Measurements from ENCODE around the gene FAM50A. TPM values are rescaled to one million over a fixed set of nuclear protein-coding genes. Genes with fewer than 3 reads are reported as not detected.

Gene FAM50A
- total RNA-seq, 1 donor from 2014 or later, result 77.5 TPM

DNA sequence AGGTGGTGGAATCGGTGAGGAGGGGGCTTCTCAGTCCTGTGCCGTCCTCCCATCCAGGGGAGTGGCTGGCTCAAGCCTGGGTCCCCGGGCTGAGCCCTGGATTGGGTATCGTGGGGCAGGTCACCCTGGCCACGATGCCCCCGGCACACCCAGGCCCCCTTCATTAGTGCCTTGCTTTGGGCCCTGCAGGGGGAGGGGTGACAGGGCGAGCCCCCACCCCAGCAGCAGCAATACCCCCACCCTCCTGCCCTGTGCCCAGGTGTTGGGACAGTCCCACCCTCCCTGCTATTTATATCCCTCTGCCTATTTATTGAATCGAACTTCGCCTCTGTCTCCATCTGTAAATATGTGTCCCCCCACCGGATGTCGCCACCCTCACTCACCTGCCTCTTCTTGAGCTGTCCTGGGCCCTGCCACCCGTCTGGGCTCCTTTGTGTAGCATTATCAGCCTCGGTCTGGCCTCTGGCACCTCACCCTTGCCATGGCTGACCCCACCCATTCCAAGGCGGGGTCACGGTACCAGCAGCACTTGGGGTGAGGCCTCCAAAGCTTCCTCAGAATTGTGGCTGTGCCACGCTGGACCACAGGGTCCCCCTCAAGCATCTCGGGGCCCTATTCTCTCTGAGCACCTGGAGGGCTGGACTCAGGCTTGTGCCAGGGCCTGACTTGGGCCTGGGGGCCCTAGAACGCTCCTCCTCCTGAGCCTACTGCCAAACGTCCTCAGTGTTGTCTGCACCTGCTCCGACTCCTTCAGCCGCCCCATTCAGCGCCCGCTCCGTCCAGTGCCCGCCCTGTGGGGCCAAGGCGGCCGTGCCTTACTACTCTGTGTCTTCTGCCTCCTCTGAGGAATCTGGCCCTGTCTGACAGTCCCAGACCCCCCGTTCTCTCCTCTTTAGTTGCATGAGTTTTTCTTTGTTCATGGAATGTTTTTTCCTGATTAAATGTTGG lies 29.0 kb downstream of the FAM50A start:
- no peak overlapping the region for H3K4me3 ChIP-seq
- intact Hi-C loops (cut with DNase I), result no loop called here
- peaks cover 41% of the 10 kb centered on the region for H3K36me3 ChIP-seq
- H3K4me1 ChIP-seq, result no peaks in the 10 kb centered on the region
- no peaks in the 10 kb centered on the region for H3K9me3 ChIP-seq
- no peak overlapping the region for H3K27ac ChIP-seq
- ATAC-seq (no peak), DNase-seq (no peak)
- TF ChIP-seq, protein P1, sequence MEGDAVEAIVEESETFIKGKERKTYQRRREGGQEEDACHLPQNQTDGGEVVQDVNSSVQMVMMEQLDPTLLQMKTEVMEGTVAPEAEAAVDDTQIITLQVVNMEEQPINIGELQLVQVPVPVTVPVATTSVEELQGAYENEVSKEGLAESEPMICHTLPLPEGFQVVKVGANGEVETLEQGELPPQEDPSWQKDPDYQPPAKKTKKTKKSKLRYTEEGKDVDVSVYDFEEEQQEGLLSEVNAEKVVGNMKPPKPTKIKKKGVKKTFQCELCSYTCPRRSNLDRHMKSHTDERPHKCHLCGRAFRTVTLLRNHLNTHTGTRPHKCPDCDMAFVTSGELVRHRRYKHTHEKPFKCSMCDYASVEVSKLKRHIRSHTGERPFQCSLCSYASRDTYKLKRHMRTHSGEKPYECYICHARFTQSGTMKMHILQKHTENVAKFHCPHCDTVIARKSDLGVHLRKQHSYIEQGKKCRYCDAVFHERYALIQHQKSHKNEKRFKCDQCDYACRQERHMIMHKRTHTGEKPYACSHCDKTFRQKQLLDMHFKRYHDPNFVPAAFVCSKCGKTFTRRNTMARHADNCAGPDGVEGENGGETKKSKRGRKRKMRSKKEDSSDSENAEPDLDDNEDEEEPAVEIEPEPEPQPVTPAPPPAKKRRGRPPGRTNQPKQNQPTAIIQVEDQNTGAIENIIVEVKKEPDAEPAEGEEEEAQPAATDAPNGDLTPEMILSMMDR (IDR thresholded peaks at IDR 0.05), result no peak
- H3K27me3 ChIP-seq (ENCODE audit: low read depth), result no peaks in the 10 kb centered on the region

DNA sequence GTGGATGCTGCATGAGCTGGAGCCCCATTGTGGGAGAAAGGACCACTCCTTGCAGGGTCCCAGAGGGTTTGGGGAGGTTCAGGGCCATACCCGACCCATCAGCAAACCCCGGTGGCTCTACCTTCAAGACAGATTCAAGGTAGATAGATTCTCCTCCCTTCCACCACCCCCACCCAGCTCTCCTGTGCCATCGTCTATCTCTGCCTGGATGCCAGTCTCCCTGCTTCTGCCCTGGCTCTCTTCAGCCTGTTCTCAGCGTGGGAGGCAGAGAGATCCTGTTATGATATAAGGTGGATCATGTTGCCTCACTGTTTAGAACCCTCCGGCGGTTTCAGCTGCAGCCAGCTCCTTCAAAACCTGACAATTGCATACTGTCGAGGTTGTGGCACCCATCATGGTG lies 29.7 kb downstream of the FAM50A start:
- H3K27ac ChIP-seq, result no peak overlapping the region
- intact Hi-C loops (cut with DNase I), result no loop called here
- no peak for DNase-seq
- TF ChIP-seq, protein P1 (IDR thresholded peaks at IDR 0.05), result no peak
- H3K9me3 ChIP-seq, result no peaks in the 10 kb centered on the region
- H3K4me1 ChIP-seq, result no peaks in the 10 kb centered on the region
- H3K4me3 ChIP-seq, result no peak overlapping the region
- peaks cover 33% of the 10 kb centered on the region for H3K36me3 ChIP-seq
- ATAC-seq, result no peak
- no peaks in the 10 kb centered on the region for H3K27me3 ChIP-seq (ENCODE audit: low read depth)

DNA sequence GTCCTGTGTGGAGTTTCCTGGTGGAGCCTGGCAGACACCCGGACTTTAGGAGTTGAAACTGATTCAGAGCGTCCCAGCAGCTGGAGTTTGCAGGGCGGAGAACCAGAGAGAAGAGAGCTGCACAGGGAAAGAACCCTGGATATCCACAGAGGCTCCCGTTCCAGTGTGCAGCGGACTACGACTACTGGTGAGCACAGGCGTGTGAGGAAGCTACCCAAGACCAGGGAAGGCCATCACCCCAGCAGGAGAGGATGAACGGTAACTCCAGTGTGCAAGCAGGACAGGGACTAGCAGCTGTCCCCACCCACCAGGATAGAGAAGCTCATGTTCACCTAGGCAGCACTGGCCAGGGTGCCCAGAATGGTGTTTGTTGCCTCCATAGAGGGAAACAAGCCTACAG lies 32.9 kb downstream of the FAM50A start:
- ATAC-seq (no peak), DNase-seq (no peak)
- Histone ChIP-seq H3K9me3 (no peaks in the 10 kb centered on the region), H3K27ac (no peak overlapping the region), H3K4me3 (no peak overlapping the region), H3K27me3 (ENCODE audit: low read depth) (no peaks in the 10 kb centered on the region), H3K36me3 (peaks cover 3% of the 10 kb centered on the region), H3K4me1 (peaks cover 8% of the 10 kb centered on the region)
- intact Hi-C loops (cut with DNase I), result no loop called here
- TF ChIP-seq, protein P1 (IDR thresholded peaks at IDR 0.05), result no peak

DNA sequence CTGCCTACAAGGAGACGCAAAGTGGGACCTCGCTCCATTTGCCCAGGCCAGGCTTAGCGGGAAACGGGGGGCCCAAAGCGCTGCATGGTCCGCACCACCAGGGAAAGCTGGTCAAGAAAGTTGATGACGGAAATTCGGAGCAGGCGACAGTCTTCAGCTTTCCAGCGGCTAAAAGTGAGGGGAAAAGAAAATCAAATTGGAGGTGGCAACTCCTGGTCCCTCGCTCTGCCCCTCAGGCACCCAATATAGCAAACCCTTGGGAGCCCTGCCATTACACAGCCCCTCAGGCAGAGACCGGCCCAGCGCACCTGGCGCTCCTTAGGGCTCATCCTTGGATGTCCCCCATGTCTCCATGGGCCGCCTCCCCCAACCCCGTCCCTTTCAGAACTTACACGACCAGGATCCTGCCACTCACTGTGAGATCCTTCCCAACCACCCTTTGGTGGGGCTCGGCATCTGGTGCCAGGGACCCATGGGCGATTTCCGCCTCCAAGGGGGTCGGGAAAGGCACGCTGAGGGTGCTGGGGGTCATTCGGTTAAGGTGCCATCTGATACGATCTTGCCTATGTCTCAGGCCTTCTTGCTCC lies 34.0 kb downstream of the FAM50A start:
- Histone ChIP-seq H3K27ac (peak overlapping the region; percentile 82), H3K27me3 (ENCODE audit: low read depth) (no peaks in the 10 kb centered on the region), H3K9me3 (no peaks in the 10 kb centered on the region), H3K4me1 (peaks cover 8% of the 10 kb centered on the region), H3K4me3 (peak overlapping the region; percentile 57), H3K36me3 (peaks cover 3% of the 10 kb centered on the region)
- intact Hi-C loops (cut with DNase I), result no loop called here
- DNase-seq, result no peak
- TF ChIP-seq, protein P1 (IDR thresholded peaks at IDR 0.05), result no peak
- ATAC-seq, result no peak

DNA sequence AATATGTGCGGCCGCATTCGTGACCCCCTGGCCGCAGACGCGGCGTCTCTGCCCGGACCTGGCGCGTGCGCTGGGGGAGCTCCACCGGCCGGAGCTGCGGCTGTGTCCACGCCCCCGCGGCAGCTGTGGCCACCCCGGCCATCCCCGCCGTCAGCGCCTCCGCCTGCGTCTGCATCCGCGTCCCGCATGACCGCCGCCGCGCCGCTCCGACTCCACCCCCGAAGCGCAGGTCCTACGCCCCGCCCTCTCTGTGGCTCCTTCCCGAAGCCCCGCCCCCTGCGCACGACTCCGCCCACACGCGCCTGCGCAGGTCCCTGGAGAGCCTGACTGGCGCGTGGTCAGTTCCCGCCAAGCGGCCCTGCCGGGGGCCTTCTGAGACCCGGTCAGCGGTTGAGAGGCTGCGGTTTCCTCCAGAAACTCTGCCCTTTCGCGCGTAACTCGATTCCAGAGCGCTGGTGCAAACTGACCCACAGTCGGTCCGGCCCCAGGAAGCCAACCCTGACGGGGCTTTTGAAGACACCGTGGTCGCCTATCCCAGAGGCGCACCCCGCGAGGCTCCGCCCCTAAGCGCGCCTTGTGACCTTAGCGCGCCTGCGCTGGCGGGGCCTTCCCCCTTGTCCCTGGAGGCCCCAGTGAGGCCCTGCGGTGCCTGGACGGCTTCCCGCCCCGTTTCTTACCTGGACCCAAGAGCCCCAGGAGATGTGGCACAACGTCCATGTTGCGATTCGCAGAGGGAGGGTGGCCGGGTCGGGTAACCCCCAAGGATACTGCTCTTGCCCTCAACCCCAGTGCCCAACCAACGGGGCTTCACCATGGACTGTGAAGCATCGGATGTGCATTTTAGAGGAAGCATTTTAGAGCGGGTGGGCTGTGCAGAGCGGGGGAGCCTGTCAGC lies 35.0 kb downstream of the FAM50A start, which contains the start of gene LAGE3:
TSS of gene LAGE3 (minus strand) at position 554 of the 895 bp plus-strand sequence. CDS start at position 188, 366 bp downstream.
- DNase-seq (peak; percentile 94), ATAC-seq (peak; percentile 98 to 99)
- Histone ChIP-seq H3K36me3 (peaks cover under 1% of the 10 kb centered on the region), H3K27ac (peak within 1 kb of the TSS; percentile 82), H3K4me3 (peak within 1 kb of the TSS; percentile 57), H3K9me3 (no peaks in the 10 kb centered on the region), H3K27me3 (ENCODE audit: low read depth) (no peaks in the 10 kb centered on the region), H3K4me1 (peaks cover 8% of the 10 kb centered on the region)
- intact Hi-C loops (cut with DNase I), result no loop called here
- TF ChIP-seq, protein P1 (IDR thresholded peaks at IDR 0.05), result no peak

Data from lower lobe of right lung (tissue), 2 donors.